Common myeloid progenitor, CD34-positive (primary cell): Measurements from ENCODE around the gene ZFP69B.

Experiments used
- CTCF ChIA-PET: fragments of 350-600 bp; sonication (Branson Sonifier 250); formaldehyde crosslinking; loops from one replicate; lab custom pipeline; 2021; ENCODE audit warnings: antibody characterized with exemption; lab: Charles Lee
- POLR2A ChIA-PET: fragments of 350-600 bp; sonication (Branson Sonifier 250); formaldehyde crosslinking; loops from one replicate; lab custom pipeline; 2021; ENCODE audit warnings: antibody characterized with exemption; lab: Charles Lee
- DNase-seq, 3 donors: peaks; one replicate each; pipeline versions ENCODE4 v3.0.0 to v3.0.0-alpha.2; 2013
- H3K27ac ChIP-seq, 2 experiments: 1 replicate in 1 of 2; 2 replicates in 1 of 2; pipeline ENCODE4 v1.7.0; 2013; ENCODE audit warnings: inconsistent platforms in 2 of 2, low read length in 2 of 2, mild to moderate bottlenecking in 2 of 2, low read depth in 1 of 2, moderate library complexity in 1 of 2; ENCODE audit not compliant: severe bottlenecking in 2 of 2, insufficient read depth in 1 of 2, poor library complexity in 1 of 2
- H3K27me3 ChIP-seq, 5 experiments: replicated peaks in 2 of 5; 1 replicate in 3 of 5; 2 replicates in 2 of 5; pipeline versions ENCODE4 v1.6.1 to v1.7.0; 2013; ENCODE audit warnings: low read length in 4 of 5, mild to moderate bottlenecking in 2 of 5, moderate library complexity in 2 of 5, inconsistent platforms in 1 of 5; ENCODE audit not compliant: insufficient read depth in 5 of 5, control insufficient read depth in 4 of 5
- H3K36me3 ChIP-seq, 4 experiments: 1 replicate in 2 of 4; 2 replicates in 2 of 4; pipeline versions ENCODE4 v1.6.1 to v1.7.0; 2013; ENCODE audit warnings: low read length in 3 of 4, control low read depth in 1 of 4, mild to moderate bottlenecking in 1 of 4; ENCODE audit not compliant: control insufficient read depth in 4 of 4, insufficient read depth in 4 of 4
- H3K4me1 ChIP-seq, 4 experiments: 1 replicate in 3 of 4; 2 replicates in 1 of 4; pipeline versions ENCODE4 v1.6.1 to v1.7.1; 2013; ENCODE audit warnings: low read length in 3 of 4, mild to moderate bottlenecking in 3 of 4, control low read depth in 1 of 4, inconsistent platforms in 1 of 4, moderate library complexity in 1 of 4; ENCODE audit not compliant: control insufficient read depth in 4 of 4, insufficient read depth in 4 of 4; ENCODE audit errors: control extremely low read depth in 1 of 4
- H3K4me3 ChIP-seq, 7 experiments: 1 replicate in 4 of 7; 2 replicates in 3 of 7; pipeline versions ENCODE4 v1.5.1 to v1.7.0; 2013; ENCODE audit warnings: mild to moderate bottlenecking in 7 of 7, low read length in 6 of 7, moderate library complexity in 6 of 7, inconsistent platforms in 2 of 7, low read depth in 2 of 7, control low read depth in 1 of 7; ENCODE audit not compliant: insufficient read depth in 4 of 7, control insufficient read depth in 1 of 7; ENCODE audit errors: extremely low read depth in 1 of 7
- H3K9me3 ChIP-seq, 5 experiments: 1 replicate in 4 of 5; 2 replicates in 1 of 5; pipeline versions ENCODE4 v1.6.1 to v1.7.1; 2013; ENCODE audit warnings: low read length in 4 of 5, mild to moderate bottlenecking in 2 of 5, inconsistent platforms in 1 of 5, low read depth in 1 of 5, moderate library complexity in 1 of 5; ENCODE audit not compliant: control insufficient read depth in 4 of 5, insufficient read depth in 2 of 5; ENCODE audit errors: control extremely low read depth in 1 of 5
- WGBS: methylation state at CpG from one replicate; pipeline ENCODE4 v1.1.5; 2013; ENCODE audit not compliant: insufficient coverage; 5-methylcytosine and 5-hydroxymethylcytosine counted together

The ZFP69B gene

GRCh38 chr1:40435471-40435870, 14.8 kb upstream of the ZFP69B start:
- ChIA-PET POLR2A (no interaction called here), CTCF (interaction anchor here (0.5 to 1.2 kb wide), 4 partner anchors 11 to 301 kb away, joined by 3 to 4 read pairs (median 3); no protein-coding TSS in a partner anchor)
- Histone ChIP-seq H3K9me3 (no peaks in the 10 kb centered on the region), H3K27me3 (no peaks in the 10 kb centered on the region), H3K4me3 (no peak overlapping the region), H3K27ac (no peak overlapping the region), H3K36me3 (no peaks in the 10 kb centered on the region), H3K4me1 (peaks cover 0 to 2% (median 0%) of the 10 kb centered on the region in 4 experiments)
- 100% methylated on average over 4 of the region's 5 CpGs for WGBS
- DNase-seq, result no peak

GRCh38 chr1:40435876-40436275, 14.4 kb upstream of the ZFP69B start:
- Histone ChIP-seq H3K36me3 (no peaks in the 10 kb centered on the region), H3K27ac (no peak overlapping the region), H3K4me3 (no peak overlapping the region), H3K9me3 (no peaks in the 10 kb centered on the region), H3K4me1 (peaks cover 0 to 2% (median 0%) of the 10 kb centered on the region in 4 experiments), H3K27me3 (no peaks in the 10 kb centered on the region)
- whole genome bisulfite sequencing, result 88% methylated on average over 3 of the region's 4 CpGs
- POLR2A ChIA-PET, result no interaction called here
- CTCF ChIA-PET, result interaction anchor here (0.5 to 1.0 kb wide), 3 partner anchors 11 to 302 kb away, joined by 3 read pairs; no protein-coding TSS in a partner anchor
- no peak for DNase-seq

GRCh38 chr1:40438391-40439015, 11.8 kb upstream of the ZFP69B start:
- ChIA-PET POLR2A (no interaction called here), CTCF (interaction anchor here (0.7 to 4.3 kb wide), 12 partner anchors 8 to 296 kb away, joined by 3 to 14 read pairs (median 4); partner anchors contain the start of genes ZFP69B and ZNF684)
- H3K27me3 ChIP-seq, result no peaks in the 10 kb centered on the region
- no peaks in the 10 kb centered on the region for H3K9me3 ChIP-seq
- H3K4me1 ChIP-seq, result peaks cover 0 to 2% (median 0%) of the 10 kb centered on the region in 4 experiments
- H3K27ac ChIP-seq, result no peak overlapping the region
- 93% methylated on average over 2 of the region's 3 CpGs for WGBS
- H3K4me3 ChIP-seq, result no peak overlapping the region
- peak; percentile 28 to 46 (median 31) for DNase-seq
- H3K36me3 ChIP-seq, result no peaks in the 10 kb centered on the region

- H3K4me1 ChIP-seq, result peaks cover 0 to 2% (median 0%) of the 10 kb centered on the region in 4 experiments
- no peaks in the 10 kb centered on the region for H3K36me3 ChIP-seq
- H3K4me3 ChIP-seq, result no peak overlapping the region
- CTCF ChIA-PET, result interaction anchor here (1.1 to 4.3 kb wide), 9 partner anchors 8 to 297 kb away, joined by 3 to 14 read pairs (median 5); partner anchors contain the start of genes ZFP69B and ZNF684
- no peak for DNase-seq
- WGBS, result 98% methylated on average over 4 of the region's 5 CpGs
- H3K9me3 ChIP-seq, result peaks cover 0 to 2% (median 0%) of the 10 kb centered on the region in 5 experiments
- POLR2A ChIA-PET, result no interaction called here
- H3K27ac ChIP-seq, result no peak overlapping the region
- H3K27me3 ChIP-seq, result no peaks in the 10 kb centered on the region
These were observed 11.0 kb upstream of the ZFP69B start for GRCh38 chr1:40439247-40439646.

- Histone ChIP-seq H3K27ac (peak overlapping the region; percentile 41 to 71), H3K4me3 (peak overlapping the region; percentile 44 to 80 (median 77)), H3K27me3 (no peaks in the 10 kb centered on the region), H3K4me1 (peaks cover 3 to 17% (median 11%) of the 10 kb centered on the region in 4 experiments), H3K9me3 (peaks cover 4 to 43% (median 24%) of the 10 kb centered on the region in 5 experiments), H3K36me3 (peaks cover 0 to 19% (median 3%) of the 10 kb centered on the region in 4 experiments)
- DNase-seq, result peak; percentile 52 to 93 (median 91)
- ChIA-PET POLR2A (no interaction called here), CTCF (interaction anchor here (1.6 kb wide), 1 partner anchor 12 kb away, joined by 6 read pairs; no protein-coding TSS in a partner anchor)
- WGBS, result 45% methylated on average over 20 of the region's 22 CpGs
These were observed 390 bp downstream of the ZFP69B start for GRCh38 chr1:40450495-40451237.

- CTCF ChIA-PET, result no interaction called here
- peak overlapping the region in 1 of 2 experiments; percentile 43 for H3K27ac ChIP-seq
- no CpG with 5 or more reads among the region's 1 CpG for WGBS
These were observed 936 bp downstream of the ZFP69B start for GRCh38 chr1:40451238-40451585.

More at GRCh38 chr1:40451238-40451585, 936 bp downstream of the ZFP69B start:
- Histone ChIP-seq H3K4me3 (peak overlapping the region in 5 of 7 experiments; percentile 48 to 80 (median 77)), H3K27me3 (no peaks in the 10 kb centered on the region), H3K9me3 (peaks cover 4 to 43% (median 23%) of the 10 kb centered on the region in 5 experiments), H3K36me3 (peaks cover 0 to 22% (median 3%) of the 10 kb centered on the region in 4 experiments), H3K4me1 (peaks cover 3 to 17% (median 11%) of the 10 kb centered on the region in 4 experiments)
- DNase-seq, result no peak
- POLR2A ChIA-PET, result no interaction called here
